RPMI8226 (cell line): ENCODE data around the gene PLXNB2.

ENCODE experiments used
- DNase-seq: peaks from one replicate; pipeline ENCODE4 v3.0.0-alpha.2; 2015

Gene PLXNB2

GRCh38 chr22:50310949-50311444, 3.6 kb upstream of the PLXNB2 start:
- no peak for DNase-seq

GRCh38 chr22:50310031-50310722, 2.7 kb upstream of the PLXNB2 start:
- no peak for DNase-seq

GRCh38 chr22:50309601-50309991, 2.1 kb upstream of the PLXNB2 start:
- DNase-seq, result no peak

- no peak for DNase-seq
Measured at GRCh38 chr22:50308986-50309600, 1.6 kb upstream of the PLXNB2 start.

- DNase-seq, result no peak
Measured at GRCh38 chr22:50308597-50308935, 1.1 kb upstream of the PLXNB2 start.

- peak; percentile 23 for DNase-seq
Measured at GRCh38 chr22:50307890-50308596, 597 bp upstream of the PLXNB2 start.

- peak; percentile 69 for DNase-seq
Measured at GRCh38 chr22:50305923-50306566, 1.4 kb downstream of the PLXNB2 start.

GRCh38 chr22:50305393-50305922, 2.0 kb downstream of the PLXNB2 start:
- no peak for DNase-seq

GRCh38 chr22:50304528-50305392, 2.7 kb downstream of the PLXNB2 start:
- DNase-seq, result no peak

- DNase-seq, result no peak
Measured at GRCh38 chr22:50303848-50304527, 3.5 kb downstream of the PLXNB2 start.

GRCh38 chr22:50303515-50303847, 4.0 kb downstream of the PLXNB2 start:
- DNase-seq, result no peak

GRCh38 chr22:50302564-50302963, 4.9 kb downstream of the PLXNB2 start:
- no peak for DNase-seq

- no peak for DNase-seq
Measured at GRCh38 chr22:50302041-50302541, 5.4 kb downstream of the PLXNB2 start.

GRCh38 chr22:50301581-50301991, 5.9 kb downstream of the PLXNB2 start:
- no peak for DNase-seq

GRCh38 chr22:50300620-50301257, 6.7 kb downstream of the PLXNB2 start:
- DNase-seq, result no peak

- DNase-seq, result peak; percentile 38
Measured at GRCh38 chr22:50299785-50300619, 7.4 kb downstream of the PLXNB2 start.

- DNase-seq, result no peak
Measured at GRCh38 chr22:50298937-50299784, 8.3 kb downstream of the PLXNB2 start.

- DNase-seq, result no peak
Measured at GRCh38 chr22:50298266-50298637, 9.2 kb downstream of the PLXNB2 start.
